HCT116 (cell line): ENCODE data around the gene ACSBG1.

Experiments used
- EGR1 ChIP-seq: IDR thresholded peaks from 2 replicates; pipeline ENCODE4 v1.6.1; 2012; ENCODE audit warnings: low read depth
- POLR2A ChIP-seq: IDR thresholded peaks from 2 replicates; pipeline ENCODE4 v1.7.0; 2011; ENCODE audit warnings: borderline replicate concordance; ENCODE audit not compliant: insufficient read depth, insufficient read length; ENCODE audit errors: extremely low read depth
- RAD21 ChIP-seq: IDR thresholded peaks from 2 replicates; pipeline ENCODE4 v1.6.1; 2012; ENCODE audit warnings: low read depth, mild to moderate bottlenecking

DNA sequence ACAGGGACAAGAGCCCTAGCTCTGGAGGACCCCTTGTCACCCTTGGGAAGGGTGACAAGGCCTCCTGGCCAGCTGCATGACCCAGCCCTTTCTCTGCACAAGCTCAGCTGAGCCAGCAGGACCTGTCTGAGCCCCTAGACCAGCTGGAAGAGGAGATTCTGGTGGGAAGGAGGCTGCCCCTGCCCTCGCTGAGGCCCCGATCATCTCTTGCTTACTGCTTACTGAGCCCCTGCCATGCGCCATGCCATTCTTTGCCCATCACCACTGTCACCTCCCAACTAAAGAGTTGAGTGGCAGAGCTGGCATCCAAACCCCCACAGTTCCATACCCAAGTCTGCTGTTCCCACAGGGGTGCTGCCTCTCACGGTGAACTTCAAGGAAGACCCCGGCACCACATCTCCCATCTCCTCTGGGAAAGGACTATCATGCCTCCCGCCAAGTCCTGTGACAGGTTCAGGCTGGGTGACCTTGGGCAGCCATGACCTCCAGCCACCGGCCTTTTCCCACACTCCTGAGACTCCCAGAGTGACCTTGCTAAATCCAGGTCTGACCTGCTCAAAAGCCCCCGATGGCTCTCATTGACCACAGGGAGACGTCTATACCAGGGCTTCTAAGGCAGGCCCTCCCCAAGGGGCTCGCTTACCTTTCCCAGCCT lies 34.0 kb downstream of the ACSBG1 start:
- TF ChIP-seq POLR2A, result no peak
- no peak for TF ChIP-seq RAD21
- TF ChIP-seq EGR1, result no peak
